ENCODE measurements around the gene HIGD1B. TPM values are rescaled to one million over a fixed set of nuclear protein-coding genes. Genes with fewer than 3 reads are reported as not detected.

The HIGD1B gene
- total RNA-seq, 1 donor from 2014 or later, result not detected

GRCh38 chr17:44837196-44837595 is 10.5 kb upstream of the HIGD1B start:
- intact Hi-C loops (cut with micrococcal nuclease), result no loop called here

- intact Hi-C loops (cut with micrococcal nuclease), result no loop called here
These were observed 7.4 kb upstream of the HIGD1B start for GRCh38 chr17:44840274-44840673.

GRCh38 chr17:44840936-44841335 is 6.7 kb upstream of the HIGD1B start:
- intact Hi-C loops (cut with micrococcal nuclease), result no loop called here

GRCh38 chr17:44842748-44843147 is 4.9 kb upstream of the HIGD1B start:
- intact Hi-C loops (cut with micrococcal nuclease), result no loop called here

GRCh38 chr17:44844390-44844830 is 3.3 kb upstream of the HIGD1B start:
- intact Hi-C loops (cut with micrococcal nuclease), result no loop called here

GRCh38 chr17:44846206-44846605 is 1.5 kb upstream of the HIGD1B start:
- intact Hi-C loops (cut with micrococcal nuclease), result no loop called here

GRCh38 chr17:44848257-44848795 is 643 bp downstream of the HIGD1B start:
- intact Hi-C loops (cut with micrococcal nuclease), result no loop called here

GRCh38 chr17:44848961-44849489 is 1.3 kb downstream of the HIGD1B start:
- intact Hi-C loops (cut with micrococcal nuclease), result no loop called here

GRCh38 chr17:44850025-44850424 is 2.3 kb downstream of the HIGD1B start:
- intact Hi-C loops (cut with micrococcal nuclease), result no loop called here

GRCh38 chr17:44850612-44851011 is 2.9 kb downstream of the HIGD1B start:
- intact Hi-C loops (cut with micrococcal nuclease), result no loop called here

- intact Hi-C loops (cut with micrococcal nuclease), result no loop called here
These were observed 6.5 kb downstream of the HIGD1B start for GRCh38 chr17:44854192-44854591.

GRCh38 chr17:44859701-44860100 is 12.0 kb downstream of the HIGD1B start:
- intact Hi-C loops (cut with micrococcal nuclease), result no loop called here

GRCh38 chr17:44862278-44862914 is 14.7 kb downstream of the HIGD1B start:
- intact Hi-C loops (cut with micrococcal nuclease), result no loop called here

- intact Hi-C loops (cut with micrococcal nuclease), result no loop called here
These were observed 15.6 kb downstream of the HIGD1B start for GRCh38 chr17:44863061-44863918.

- intact Hi-C loops (cut with micrococcal nuclease), result loop anchor here (1.0 kb wide), 2 partner anchors 86 to 90 kb away; no protein-coding TSS in a partner anchor
These were observed 17.1 kb downstream of the HIGD1B start for GRCh38 chr17:44864831-44865230.

GRCh38 chr17:44865231-44865660 is 17.6 kb downstream of the HIGD1B start:
- intact Hi-C loops (cut with micrococcal nuclease), result loop anchor here (1.0 kb wide), 2 partner anchors 86 to 90 kb away; no protein-coding TSS in a partner anchor

GRCh38 chr17:44865931-44866330 is 18.2 kb downstream of the HIGD1B start:
- intact Hi-C loops (cut with micrococcal nuclease), result loop anchor here (1.0 kb wide), 2 partner anchors 87 to 91 kb away; no protein-coding TSS in a partner anchor

- intact Hi-C loops (cut with micrococcal nuclease), result no loop called here
These were observed 20.2 kb downstream of the HIGD1B start for GRCh38 chr17:44867841-44868240.

GRCh38 chr17:44871556-44871955 is 23.9 kb downstream of the HIGD1B start:
- intact Hi-C loops (cut with micrococcal nuclease), result no loop called here

- intact Hi-C loops (cut with micrococcal nuclease), result no loop called here
These were observed 24.6 kb downstream of the HIGD1B start for GRCh38 chr17:44872131-44872768.

GRCh38 chr17:44875761-44876160 is 28.1 kb downstream of the HIGD1B start:
- intact Hi-C loops (cut with micrococcal nuclease), result no loop called here
